ENCODE data around the gene AUNIP. TPM values are rescaled to one million over a fixed set of nuclear protein-coding genes. Genes with fewer than 3 reads are reported as not detected.
A peak's percentile ranks its signal among the peaks of the same experiment; 100 is the strongest.

Gene AUNIP
- total RNA-seq, 2 experiments from 2014 or later: 4.8 TPM

DNA sequence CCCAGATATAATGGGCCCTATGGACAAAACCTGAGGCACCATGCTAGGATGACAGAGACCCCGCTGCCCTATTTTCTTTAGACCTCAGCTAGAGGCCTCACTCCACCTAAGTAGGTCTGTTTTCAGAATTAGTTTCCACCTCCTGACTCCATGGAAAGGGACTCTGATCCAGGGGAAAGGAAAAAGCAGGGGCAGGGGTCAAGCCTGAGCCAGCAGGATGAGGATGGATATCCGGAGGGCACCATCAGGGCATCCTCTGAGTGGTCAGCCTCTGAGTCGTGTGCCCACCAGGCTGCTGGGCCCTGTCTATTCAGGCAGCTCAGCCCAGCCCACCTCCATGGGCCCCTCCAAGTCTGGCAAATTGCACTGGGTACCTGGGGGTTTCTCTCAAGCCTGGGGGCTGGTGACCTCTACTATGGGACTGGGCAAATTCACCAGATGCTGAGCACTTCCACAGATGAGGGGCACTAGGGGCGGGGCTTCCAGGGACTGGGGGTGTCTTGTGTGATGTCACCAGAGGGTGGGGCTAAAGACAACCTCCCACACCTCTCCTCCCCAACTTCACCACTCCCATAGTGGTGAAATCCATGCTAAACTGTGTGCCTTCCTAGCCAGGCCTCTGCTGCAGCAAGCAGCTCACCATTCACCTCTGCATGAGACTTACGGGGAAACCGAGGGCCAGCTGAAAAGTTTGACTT, 10.8 kb upstream of the AUNIP start:
- no peak for DNase-seq
- no peaks in the 10 kb centered on the region for H3K9me3 Mint-ChIP-seq
- no peak for ATAC-seq (ENCODE audit: low read depth)
- POLR2A ChIA-PET: no interaction called here
- peaks cover 6% of the 10 kb centered on the region for H3K4me1 Mint-ChIP-seq
- no peak overlapping the region for H3K4me3 Mint-ChIP-seq
- H3K36me3 Mint-ChIP-seq: no peaks in the 10 kb centered on the region
- no peaks in the 10 kb centered on the region for H3K27me3 Mint-ChIP-seq
- H3K27ac Mint-ChIP-seq: no peak overlapping the region

DNA sequence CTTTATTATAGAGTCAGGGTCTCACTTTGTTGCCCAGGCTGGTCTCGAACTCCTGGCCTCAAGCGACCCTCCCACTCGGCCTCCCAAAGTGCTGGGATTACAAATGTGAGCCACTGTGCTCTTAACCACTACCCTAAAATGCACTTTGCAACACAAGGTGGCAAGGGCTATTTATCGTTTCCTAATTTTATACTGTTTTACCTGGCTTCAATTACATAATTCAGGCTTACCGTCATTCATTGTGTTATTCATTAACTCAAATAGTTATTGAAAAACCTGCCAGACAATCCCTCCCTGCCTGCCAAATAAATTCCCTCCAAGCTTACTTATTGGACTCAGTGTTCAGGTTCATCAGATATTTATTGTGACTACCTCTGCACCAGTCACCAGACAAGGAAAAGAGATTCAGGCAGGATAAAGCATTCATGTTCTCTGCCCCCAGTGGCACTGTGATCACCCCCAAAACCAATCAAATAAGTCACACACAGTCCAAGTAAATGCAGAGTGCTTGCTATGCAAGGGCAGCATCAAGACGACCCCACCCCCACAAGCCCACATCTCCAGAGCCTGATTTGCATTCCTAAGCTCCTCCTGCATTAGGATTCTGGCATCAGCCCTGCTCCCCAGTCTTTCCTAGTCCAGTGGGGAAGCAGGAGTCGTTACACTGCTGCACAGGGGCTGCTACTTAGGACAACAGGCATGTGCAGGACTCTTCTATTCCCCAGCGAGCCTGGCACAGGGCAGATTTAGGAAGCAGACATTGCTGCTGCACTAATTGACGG, 8.1 kb upstream of the AUNIP start:
- Mint-ChIP-seq H3K4me1 (no peaks in the 10 kb centered on the region), H3K4me3 (no peak overlapping the region), H3K9me3 (no peaks in the 10 kb centered on the region), H3K36me3 (peaks cover 3% of the 10 kb centered on the region), H3K27ac (no peak overlapping the region), H3K27me3 (no peaks in the 10 kb centered on the region)
- ATAC-seq (ENCODE audit: low read depth) (no peak), DNase-seq (no peak)
- POLR2A ChIA-PET: no interaction called here

- H3K36me3 Mint-ChIP-seq: peaks cover 3% of the 10 kb centered on the region
- H3K27me3 Mint-ChIP-seq: no peaks in the 10 kb centered on the region
- DNase-seq: no peak
- POLR2A ChIA-PET: no interaction called here
- H3K27ac Mint-ChIP-seq: no peak overlapping the region
- H3K4me1 Mint-ChIP-seq: peaks cover 3% of the 10 kb centered on the region
- ATAC-seq (ENCODE audit: low read depth): no peak
- no peaks in the 10 kb centered on the region for H3K9me3 Mint-ChIP-seq
- H3K4me3 Mint-ChIP-seq: no peak overlapping the region
Measured at GRCh38 chr1:25866288-25866687, 7.0 kb upstream of the AUNIP start.

GRCh38 chr1:25864434-25864833, 5.2 kb upstream of the AUNIP start:
- Mint-ChIP-seq H3K4me3 (no peak overlapping the region), H3K27me3 (no peaks in the 10 kb centered on the region), H3K9me3 (no peaks in the 10 kb centered on the region), H3K27ac (no peak overlapping the region), H3K4me1 (peaks cover 12% of the 10 kb centered on the region), H3K36me3 (peaks cover 3% of the 10 kb centered on the region)
- DNase-seq: no peak
- POLR2A ChIA-PET: no interaction called here
- ATAC-seq (ENCODE audit: low read depth): no peak

DNA sequence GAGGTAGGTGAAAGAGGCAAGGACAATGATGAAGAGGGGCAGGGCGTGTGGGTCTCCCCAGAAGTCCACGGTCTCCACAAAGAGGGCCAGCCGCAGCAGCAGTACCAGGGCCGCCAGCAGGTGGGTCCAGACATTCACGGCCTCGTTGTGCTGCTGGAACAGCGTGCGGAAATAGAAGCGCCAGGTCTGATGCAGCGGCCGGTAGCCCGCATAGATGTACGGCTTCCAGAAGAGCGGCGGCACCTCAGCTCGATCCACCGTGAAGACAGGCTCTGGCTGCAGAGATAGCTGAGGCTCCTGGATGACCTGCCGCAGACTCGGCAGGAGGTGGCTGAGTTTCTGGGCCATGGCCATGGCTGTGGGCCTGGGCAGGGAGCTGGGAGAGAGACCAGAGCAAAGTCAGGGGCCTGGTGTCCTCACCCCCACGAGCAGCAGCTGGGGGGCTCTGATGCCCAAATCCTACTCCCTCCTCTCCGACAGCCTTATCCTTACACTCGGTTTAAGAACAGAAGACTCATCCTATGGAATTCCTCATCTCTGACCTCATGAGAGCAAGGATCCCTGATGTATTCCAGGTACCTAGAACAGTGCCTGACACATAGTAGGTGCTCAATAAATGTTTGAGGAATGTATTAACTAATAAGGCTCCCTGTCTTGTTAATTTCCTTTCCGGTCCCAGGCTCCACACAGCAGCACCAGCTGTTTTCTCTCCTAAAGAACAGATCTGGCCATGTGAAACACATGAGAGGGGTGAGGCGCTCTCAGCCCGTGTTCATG, 4.4 kb upstream of the AUNIP start:
- Mint-ChIP-seq H3K27me3 (no peaks in the 10 kb centered on the region), H3K27ac (no peak overlapping the region), H3K36me3 (peaks cover 3% of the 10 kb centered on the region), H3K4me3 (no peak overlapping the region), H3K9me3 (no peaks in the 10 kb centered on the region), H3K4me1 (peaks cover 16% of the 10 kb centered on the region)
- POLR2A ChIA-PET: no interaction called here
- ATAC-seq (ENCODE audit: low read depth) (no peak), DNase-seq (no peak)

- peaks cover 21% of the 10 kb centered on the region for H3K4me1 Mint-ChIP-seq
- H3K27me3 Mint-ChIP-seq: no peaks in the 10 kb centered on the region
- H3K27ac Mint-ChIP-seq: no peak overlapping the region
- POLR2A ChIA-PET: no interaction called here
- DNase-seq: no peak
- H3K4me3 Mint-ChIP-seq: no peak overlapping the region
- peaks cover 3% of the 10 kb centered on the region for H3K36me3 Mint-ChIP-seq
- H3K9me3 Mint-ChIP-seq: no peaks in the 10 kb centered on the region
- no peak for ATAC-seq (ENCODE audit: low read depth)
Measured at GRCh38 chr1:25862785-25863485, 3.7 kb upstream of the AUNIP start.

DNA sequence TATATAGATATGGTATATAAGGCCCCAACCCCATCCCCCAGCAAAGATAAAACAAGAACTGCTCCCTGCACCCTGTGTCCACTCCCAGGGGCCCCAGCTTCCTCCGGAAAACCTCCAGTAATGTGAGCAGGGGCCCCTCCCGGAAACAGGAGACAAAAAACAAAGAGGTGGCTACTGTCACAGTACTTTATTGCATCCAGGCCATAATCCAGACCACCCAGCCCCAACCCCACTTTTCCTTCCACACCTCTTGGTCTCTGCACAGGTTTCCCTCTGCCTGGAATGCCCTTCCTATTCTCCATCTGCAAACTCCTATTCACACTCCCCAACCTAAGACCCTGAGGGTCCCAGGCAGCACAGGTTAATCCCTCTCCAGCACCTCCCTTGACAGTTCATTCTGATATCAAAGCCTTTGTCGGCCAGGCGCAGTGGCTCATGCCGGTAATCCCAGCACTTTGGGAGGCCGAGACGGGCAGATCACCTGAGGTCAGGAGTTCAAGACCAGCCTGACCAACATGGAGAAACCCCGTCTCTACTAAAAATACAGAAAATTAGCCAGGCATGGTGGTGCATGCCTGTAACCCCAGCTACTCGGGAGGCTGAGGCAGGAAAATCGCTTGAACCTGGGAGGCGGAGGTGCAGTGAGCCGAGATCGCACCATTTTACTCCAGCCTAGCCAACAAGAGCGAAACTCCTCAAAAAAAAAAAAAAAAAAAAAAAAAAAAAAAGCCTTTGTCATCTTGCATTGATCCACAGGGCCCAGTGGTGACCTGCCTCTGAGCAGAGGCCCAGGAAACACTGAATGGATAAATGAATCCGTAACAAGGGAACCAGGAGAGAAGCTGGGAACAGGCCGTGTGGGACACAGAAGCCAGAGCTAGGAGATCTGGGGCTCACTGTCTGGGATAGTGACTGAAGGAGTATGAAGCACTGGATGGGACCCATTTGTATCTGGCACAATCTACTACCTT, 2.3 kb upstream of the AUNIP start:
- ATAC-seq (ENCODE audit: low read depth) (no peak), DNase-seq (no peak)
- H3K36me3 Mint-ChIP-seq: peaks cover 3% of the 10 kb centered on the region
- POLR2A ChIA-PET: no interaction called here
- no peaks in the 10 kb centered on the region for H3K27me3 Mint-ChIP-seq
- H3K4me1 Mint-ChIP-seq: peaks cover 21% of the 10 kb centered on the region
- H3K9me3 Mint-ChIP-seq: no peaks in the 10 kb centered on the region
- peak overlapping the region; percentile 18 for H3K27ac Mint-ChIP-seq
- peak overlapping the region; percentile 13 for H3K4me3 Mint-ChIP-seq

DNA sequence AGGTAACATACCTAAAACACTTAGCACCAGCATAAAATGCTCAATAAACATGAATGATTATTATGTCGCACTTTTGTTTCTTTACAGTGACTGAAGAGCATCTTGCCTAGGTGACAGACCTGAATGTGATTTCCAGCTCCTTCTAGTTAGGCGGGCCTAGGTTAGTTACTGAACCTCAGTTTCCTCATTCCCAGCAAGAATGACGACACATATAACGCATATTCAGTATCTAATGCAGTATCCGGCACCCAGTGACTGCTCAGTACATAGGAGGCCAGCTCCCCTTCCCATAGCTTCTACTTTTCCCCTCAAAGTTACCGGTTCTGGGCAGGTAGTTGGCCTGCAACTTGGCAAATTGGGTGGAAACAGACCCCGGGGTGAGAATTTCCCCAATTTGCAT, 763 bp downstream of the AUNIP start:
- POLR2A ChIA-PET: no interaction called here
- Mint-ChIP-seq H3K27ac (peak overlapping the region; percentile 58), H3K9me3 (no peaks in the 10 kb centered on the region), H3K4me1 (peaks cover 21% of the 10 kb centered on the region), H3K4me3 (peak overlapping the region; percentile 88), H3K27me3 (no peaks in the 10 kb centered on the region), H3K36me3 (peaks cover 7% of the 10 kb centered on the region)
- DNase-seq (no peak), ATAC-seq (ENCODE audit: low read depth) (no peak)

GRCh38 chr1:25856856-25857255, 2.4 kb downstream of the AUNIP start:
- Mint-ChIP-seq H3K27ac (no peak overlapping the region), H3K4me1 (peaks cover 21% of the 10 kb centered on the region), H3K9me3 (no peaks in the 10 kb centered on the region), H3K4me3 (no peak overlapping the region), H3K27me3 (no peaks in the 10 kb centered on the region), H3K36me3 (peaks cover 6% of the 10 kb centered on the region)
- ATAC-seq (ENCODE audit: low read depth) (no peak), DNase-seq (no peak)
- POLR2A ChIA-PET: interaction anchor here (0.6 kb wide), 1 partner anchor 476 kb away, joined by 4 read pairs; no protein-coding TSS in a partner anchor

- H3K4me1 Mint-ChIP-seq: peaks cover 10% of the 10 kb centered on the region
- peaks cover 9% of the 10 kb centered on the region for H3K36me3 Mint-ChIP-seq
- no peak overlapping the region for H3K4me3 Mint-ChIP-seq
- POLR2A ChIA-PET: no interaction called here
- DNase-seq (no peak), ATAC-seq (ENCODE audit: low read depth) (no peak)
- H3K9me3 Mint-ChIP-seq: no peaks in the 10 kb centered on the region
- H3K27me3 Mint-ChIP-seq: no peaks in the 10 kb centered on the region
- no peak overlapping the region for H3K27ac Mint-ChIP-seq
Measured at GRCh38 chr1:25854554-25854953, 4.7 kb downstream of the AUNIP start.

DNA sequence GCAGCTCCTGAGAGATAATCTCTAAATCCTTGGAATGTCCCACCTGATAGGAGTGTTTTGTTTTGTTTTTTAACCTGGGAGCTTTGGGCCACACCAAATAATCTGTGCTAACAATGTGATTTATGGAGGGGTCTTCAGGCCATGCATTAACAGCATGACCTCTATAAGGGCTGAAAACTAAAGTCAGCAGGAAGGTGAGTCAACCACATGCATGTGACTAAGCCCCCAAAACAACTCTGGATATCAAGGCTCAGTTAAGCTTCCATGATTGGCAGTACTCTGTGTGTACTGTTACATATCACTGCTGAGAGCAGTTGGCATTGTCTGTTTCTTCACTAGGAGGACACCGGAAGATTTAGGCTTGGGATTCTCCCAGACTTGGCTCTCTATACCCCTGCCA, 10.7 kb downstream of the AUNIP start:
- H3K4me1 Mint-ChIP-seq: no peaks in the 10 kb centered on the region
- DNase-seq (no peak), ATAC-seq (ENCODE audit: low read depth) (no peak)
- peaks cover 7% of the 10 kb centered on the region for H3K36me3 Mint-ChIP-seq
- H3K9me3 Mint-ChIP-seq: no peaks in the 10 kb centered on the region
- POLR2A ChIA-PET: interaction anchor here (0.6 kb wide), 1 partner anchor 248 kb away, joined by 5 read pairs; no protein-coding TSS in a partner anchor
- no peak overlapping the region for H3K4me3 Mint-ChIP-seq
- no peaks in the 10 kb centered on the region for H3K27me3 Mint-ChIP-seq
- H3K27ac Mint-ChIP-seq: no peak overlapping the region

GRCh38 chr1:25847929-25848328, 11.3 kb downstream of the AUNIP start:
- Mint-ChIP-seq H3K9me3 (no peaks in the 10 kb centered on the region), H3K27ac (no peak overlapping the region), H3K36me3 (peaks cover 7% of the 10 kb centered on the region), H3K4me3 (no peak overlapping the region), H3K27me3 (no peaks in the 10 kb centered on the region), H3K4me1 (no peaks in the 10 kb centered on the region)
- ATAC-seq (ENCODE audit: low read depth): no peak
- DNase-seq: no peak
- POLR2A ChIA-PET: interaction anchor here (0.6 kb wide), 1 partner anchor 883 kb away, joined by 3 read pairs; no protein-coding TSS in a partner anchor

Data from activated naive CD8-positive, alpha-beta T cell treated with anti-CD3 and anti-CD28 coated beads, Interleukin-2, amount 10 ng/mL, durations not matched to agents 7 days and 5 days (primary cell).